ENCODE data around the gene APPBP2.

DNA sequence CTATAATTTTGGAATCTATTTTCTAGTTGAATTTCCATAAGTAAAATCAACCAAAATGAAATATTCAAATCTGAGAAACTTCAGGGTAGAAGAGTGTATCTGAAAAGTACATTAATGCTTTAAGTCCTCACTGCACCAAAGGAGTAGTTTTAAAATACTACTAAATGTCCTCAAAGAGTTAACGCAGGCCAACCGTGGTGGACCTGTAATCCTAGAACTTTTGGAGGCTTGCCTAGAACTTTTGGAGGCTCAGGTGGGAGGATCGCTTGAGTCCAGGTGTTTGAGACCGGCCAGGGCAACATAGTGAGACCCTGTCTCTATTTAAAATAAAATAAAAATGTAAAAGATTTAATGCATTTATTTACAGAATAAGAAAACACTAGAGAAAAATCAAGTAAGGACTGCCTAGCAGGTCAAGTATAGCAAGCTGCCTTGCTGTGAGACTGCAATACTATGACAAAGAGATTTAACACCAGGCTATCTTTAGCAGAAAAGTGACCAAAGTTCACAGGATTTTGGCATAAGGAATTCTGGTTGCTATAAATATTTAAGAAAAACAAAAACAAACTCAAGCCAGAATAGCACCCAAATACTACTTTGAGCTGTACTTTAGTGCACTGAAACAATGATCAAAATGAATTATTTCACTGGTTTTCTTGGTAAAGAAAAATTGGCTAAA lies 62.7 kb downstream of the APPBP2 start:
- no peak for TF ChIP-seq EZH2 (IDR thresholded peaks at IDR 0.05; ENCODE audit: borderline replicate concordance, low read length)
- TF ChIP-seq, protein P1, sequence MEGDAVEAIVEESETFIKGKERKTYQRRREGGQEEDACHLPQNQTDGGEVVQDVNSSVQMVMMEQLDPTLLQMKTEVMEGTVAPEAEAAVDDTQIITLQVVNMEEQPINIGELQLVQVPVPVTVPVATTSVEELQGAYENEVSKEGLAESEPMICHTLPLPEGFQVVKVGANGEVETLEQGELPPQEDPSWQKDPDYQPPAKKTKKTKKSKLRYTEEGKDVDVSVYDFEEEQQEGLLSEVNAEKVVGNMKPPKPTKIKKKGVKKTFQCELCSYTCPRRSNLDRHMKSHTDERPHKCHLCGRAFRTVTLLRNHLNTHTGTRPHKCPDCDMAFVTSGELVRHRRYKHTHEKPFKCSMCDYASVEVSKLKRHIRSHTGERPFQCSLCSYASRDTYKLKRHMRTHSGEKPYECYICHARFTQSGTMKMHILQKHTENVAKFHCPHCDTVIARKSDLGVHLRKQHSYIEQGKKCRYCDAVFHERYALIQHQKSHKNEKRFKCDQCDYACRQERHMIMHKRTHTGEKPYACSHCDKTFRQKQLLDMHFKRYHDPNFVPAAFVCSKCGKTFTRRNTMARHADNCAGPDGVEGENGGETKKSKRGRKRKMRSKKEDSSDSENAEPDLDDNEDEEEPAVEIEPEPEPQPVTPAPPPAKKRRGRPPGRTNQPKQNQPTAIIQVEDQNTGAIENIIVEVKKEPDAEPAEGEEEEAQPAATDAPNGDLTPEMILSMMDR (conservative IDR thresholded peaks at IDR 0.05 in 1 of 2, IDR thresholded peaks at IDR 0.05 in 1 of 2; ENCODE audit: extremely low read depth in 1 of 2, insufficient read depth in 1 of 2, low read depth in 1 of 2, low read length in 2 of 2): no peak

Measured in mammary epithelial cell (primary cell).